ACC112 (cell line): ENCODE data around the gene DGKB.

Experiments used
- H2AFZ ChIP-seq: fragments of 200-600 bp; sonication (generic); one replicate; pipeline ENCODE4 v1.6.0; 2017; ENCODE audit warnings: antibody characterized with exemption, low read length; ENCODE audit not compliant: unreplicated experiment
- H3K27ac ChIP-seq: fragments of 200-600 bp; sonication (generic); 2 replicates; pipeline ENCODE4 v1.5.1; 2014; ENCODE audit warnings: low read depth, mild to moderate bottlenecking, antibody characterized with exemption, low read length, moderate library complexity
- H3K27me3 ChIP-seq: fragments of 200-600 bp; sonication (generic); 2 replicates; pipeline ENCODE4 v1.6.1; 2014; ENCODE audit warnings: mild to moderate bottlenecking, antibody characterized with exemption, low read length, moderate library complexity, mixed read lengths; ENCODE audit not compliant: insufficient read depth
- H3K36me3 ChIP-seq: fragments of 200-600 bp; sonication (generic); 2 replicates; pipeline ENCODE4 v1.6.1; 2016; ENCODE audit warnings: mild to moderate bottlenecking, antibody characterized with exemption, low read length, moderate library complexity, mixed read lengths; ENCODE audit not compliant: insufficient read depth
- H3K4me1 ChIP-seq: fragments of 200-600 bp; sonication (generic); one replicate; pipeline ENCODE4 v1.6.1; 2016; ENCODE audit warnings: low read length, mixed read lengths; ENCODE audit not compliant: insufficient read depth, unreplicated experiment, control insufficient read depth
- H3K4me3 ChIP-seq: fragments of 200-600 bp; sonication (generic); 2 replicates; pipeline ENCODE4 v1.5.1; 2014; ENCODE audit warnings: mild to moderate bottlenecking, low read depth, low read length
- H3K79me2 ChIP-seq: fragments of 200-600 bp; sonication (generic); one replicate; pipeline ENCODE4 v1.6.0; 2016; ENCODE audit warnings: low read length; ENCODE audit not compliant: control insufficient read depth, unreplicated experiment, insufficient read depth

Gene DGKB

DNA sequence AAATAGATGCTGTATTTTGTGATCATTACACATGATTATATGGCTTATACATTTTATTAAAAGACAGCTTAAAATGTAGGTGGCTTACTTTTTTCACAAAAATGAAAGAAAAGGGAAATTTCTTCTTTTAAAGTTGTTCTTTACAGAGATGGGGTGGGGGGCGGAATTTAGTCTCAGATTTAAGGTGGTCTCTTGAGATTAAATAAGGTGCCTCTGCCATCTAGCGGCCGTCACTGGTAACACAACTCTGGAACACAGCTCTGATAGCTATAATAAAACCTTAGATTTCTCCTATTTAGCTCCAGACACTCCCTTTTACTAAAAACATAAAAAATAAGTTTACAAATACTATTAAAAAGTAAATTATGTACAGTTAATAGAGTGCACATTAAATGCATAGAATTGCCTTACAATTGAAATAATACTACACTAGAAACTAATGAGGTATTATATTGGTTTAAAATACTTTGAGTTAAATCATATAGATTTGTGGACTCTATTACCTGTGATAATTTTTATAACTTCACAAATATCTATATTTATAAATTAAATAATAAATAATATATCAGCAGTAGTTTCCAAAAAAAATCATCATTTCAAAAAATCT, 210.9 kb downstream of the DGKB start:
- H3K36me3 ChIP-seq: no peaks in the 10 kb centered on the region
- no peak overlapping the region for H3K27ac ChIP-seq
- H3K79me2 ChIP-seq: no peaks in the 10 kb centered on the region
- H3K4me1 ChIP-seq: peaks cover 16% of the 10 kb centered on the region
- H3K27me3 ChIP-seq: no peaks in the 10 kb centered on the region
- H2AFZ ChIP-seq: no peak overlapping the region
- no peak overlapping the region for H3K4me3 ChIP-seq

DNA sequence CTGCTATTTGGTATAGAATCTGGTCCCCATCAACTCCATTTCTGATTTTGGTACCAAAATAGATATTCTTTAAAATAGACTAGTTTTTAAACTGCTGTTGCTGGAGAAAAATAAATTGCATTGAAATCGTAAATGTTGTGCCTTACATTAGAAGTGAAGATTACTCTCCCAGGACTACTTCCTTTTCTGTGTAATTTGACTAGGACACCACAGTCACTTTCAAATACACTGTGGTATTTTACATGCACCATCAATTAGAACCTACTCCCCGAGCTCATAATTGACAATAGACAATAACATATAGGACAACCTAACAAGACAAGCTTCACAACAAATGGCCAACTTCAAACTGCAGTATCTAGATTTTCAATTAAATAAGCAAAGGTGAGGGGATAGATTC, 211.5 kb downstream of the DGKB start:
- Histone ChIP-seq H3K79me2 (no peaks in the 10 kb centered on the region), H3K4me1 (peaks cover 16% of the 10 kb centered on the region), H3K27me3 (no peaks in the 10 kb centered on the region), H3K27ac (no peak overlapping the region), H2AFZ (no peak overlapping the region), H3K4me3 (no peak overlapping the region), H3K36me3 (no peaks in the 10 kb centered on the region)

DNA sequence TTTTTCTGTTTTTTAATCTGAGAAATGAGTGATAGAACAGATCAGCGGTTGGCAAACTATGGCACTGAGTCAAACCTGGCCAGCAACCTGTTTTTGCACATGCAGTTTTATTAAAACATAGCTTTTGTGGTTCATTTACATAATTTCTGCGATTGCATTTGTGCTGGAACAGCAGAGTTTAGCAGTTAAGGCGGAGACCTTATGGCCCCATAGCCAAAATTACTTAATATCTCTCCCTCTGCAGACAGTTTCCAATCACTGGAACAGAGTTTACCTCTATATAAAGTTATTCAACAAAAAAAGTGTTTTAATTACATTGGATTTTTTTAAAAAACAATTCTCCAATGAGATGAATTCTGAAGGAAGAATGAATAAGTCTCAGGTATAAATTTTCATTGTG, 212.1 kb downstream of the DGKB start:
- Histone ChIP-seq H3K27me3 (no peaks in the 10 kb centered on the region), H3K36me3 (no peaks in the 10 kb centered on the region), H3K27ac (no peak overlapping the region), H3K4me3 (no peak overlapping the region), H3K79me2 (no peaks in the 10 kb centered on the region), H3K4me1 (peaks cover 16% of the 10 kb centered on the region), H2AFZ (no peak overlapping the region)

DNA sequence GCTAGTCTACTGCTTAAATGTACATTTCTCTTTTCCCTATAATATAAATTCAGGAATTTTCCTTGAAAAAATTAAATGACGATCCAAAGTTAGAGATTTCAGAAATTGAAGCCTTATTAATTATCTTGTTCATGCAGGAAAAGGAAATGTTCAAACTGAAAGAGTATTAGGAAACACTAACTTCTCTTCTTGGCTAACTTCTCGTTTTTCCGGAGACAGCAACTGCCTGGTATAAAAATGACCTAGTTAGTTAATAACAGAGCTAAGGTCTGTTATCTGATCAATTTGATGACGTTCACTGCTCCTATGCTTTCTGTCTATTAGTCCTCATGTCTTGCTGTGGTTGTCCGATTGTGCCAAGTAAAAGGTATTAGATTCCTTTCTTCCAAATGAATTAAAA, 212.5 kb downstream of the DGKB start:
- no peaks in the 10 kb centered on the region for H3K36me3 ChIP-seq
- H3K4me3 ChIP-seq: no peak overlapping the region
- no peaks in the 10 kb centered on the region for H3K79me2 ChIP-seq
- no peak overlapping the region for H2AFZ ChIP-seq
- peaks cover 16% of the 10 kb centered on the region for H3K4me1 ChIP-seq
- H3K27me3 ChIP-seq: no peaks in the 10 kb centered on the region
- H3K27ac ChIP-seq: no peak overlapping the region

DNA sequence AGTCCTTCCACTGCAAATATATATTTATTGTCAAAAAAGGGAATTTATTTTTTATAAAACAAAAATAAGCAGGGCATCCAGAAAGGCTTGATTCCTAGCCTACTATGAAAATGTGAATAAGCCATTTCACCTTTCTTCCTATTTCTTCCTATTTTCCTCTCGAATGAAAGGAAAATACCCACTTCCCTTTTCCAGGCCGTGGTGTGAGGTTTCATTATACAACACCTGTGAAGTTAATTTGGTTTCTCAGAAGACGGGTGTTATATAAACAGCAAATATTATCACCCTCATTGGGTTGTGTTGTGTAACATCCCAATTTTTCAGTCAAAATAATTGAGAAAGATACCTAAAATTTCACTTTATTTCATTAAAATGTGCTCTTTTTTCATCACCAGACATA, 214.3 kb downstream of the DGKB start:
- peak overlapping the region; percentile 89 for H2AFZ ChIP-seq
- no peaks in the 10 kb centered on the region for H3K36me3 ChIP-seq
- no peaks in the 10 kb centered on the region for H3K79me2 ChIP-seq
- no peak overlapping the region for H3K27ac ChIP-seq
- H3K27me3 ChIP-seq: no peaks in the 10 kb centered on the region
- H3K4me1 ChIP-seq: peaks cover 16% of the 10 kb centered on the region
- H3K4me3 ChIP-seq: peak overlapping the region; percentile 67; the same call in 1 of the 2 replicates

DNA sequence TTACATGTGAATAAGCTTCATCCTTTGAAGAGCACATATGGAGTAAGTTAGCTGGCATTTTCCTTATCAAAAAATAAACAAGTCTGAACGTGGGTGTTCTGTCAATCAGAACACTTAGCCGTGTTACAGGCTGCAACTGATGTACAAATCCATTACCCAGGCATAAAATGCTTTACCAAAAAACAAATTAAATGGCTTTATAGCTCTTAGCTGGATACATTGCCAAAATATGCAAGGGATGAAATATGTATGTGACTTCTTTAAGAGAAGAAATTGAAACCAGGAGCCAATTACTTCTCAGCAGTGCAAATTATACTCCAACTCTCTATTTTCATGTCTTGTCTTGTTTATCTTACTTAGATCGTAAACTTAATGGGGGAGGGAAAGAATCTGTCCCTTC, 214.8 kb downstream of the DGKB start:
- Histone ChIP-seq H3K4me3 (peak overlapping the region; percentile 67), H3K27me3 (no peaks in the 10 kb centered on the region), H2AFZ (peak overlapping the region; percentile 89), H3K79me2 (no peaks in the 10 kb centered on the region), H3K27ac (no peak overlapping the region), H3K4me1 (peaks cover 16% of the 10 kb centered on the region), H3K36me3 (no peaks in the 10 kb centered on the region)

DNA sequence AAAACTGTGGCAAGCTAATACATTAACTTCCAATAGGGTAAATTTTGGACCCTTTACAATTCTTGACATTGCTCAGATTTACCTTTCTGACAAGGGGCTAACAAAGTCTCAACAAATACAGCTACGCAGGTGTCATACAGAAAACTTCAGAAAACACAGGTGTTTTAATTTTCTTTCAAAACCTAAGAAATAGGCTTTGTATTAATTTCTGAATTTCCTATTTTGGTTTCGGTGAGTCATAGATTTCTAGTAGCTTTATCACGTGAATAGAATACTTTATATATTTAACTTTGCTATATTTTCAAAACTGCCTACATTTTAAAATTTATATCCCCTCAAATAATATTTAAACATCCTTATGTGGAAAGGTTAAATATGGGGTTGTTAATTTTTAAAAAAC, 215.3 kb downstream of the DGKB start:
- Histone ChIP-seq H3K27ac (no peak overlapping the region), H3K4me1 (peaks cover 16% of the 10 kb centered on the region), H3K36me3 (no peaks in the 10 kb centered on the region), H3K79me2 (no peaks in the 10 kb centered on the region), H3K4me3 (no peak overlapping the region), H2AFZ (no peak overlapping the region), H3K27me3 (no peaks in the 10 kb centered on the region)

DNA sequence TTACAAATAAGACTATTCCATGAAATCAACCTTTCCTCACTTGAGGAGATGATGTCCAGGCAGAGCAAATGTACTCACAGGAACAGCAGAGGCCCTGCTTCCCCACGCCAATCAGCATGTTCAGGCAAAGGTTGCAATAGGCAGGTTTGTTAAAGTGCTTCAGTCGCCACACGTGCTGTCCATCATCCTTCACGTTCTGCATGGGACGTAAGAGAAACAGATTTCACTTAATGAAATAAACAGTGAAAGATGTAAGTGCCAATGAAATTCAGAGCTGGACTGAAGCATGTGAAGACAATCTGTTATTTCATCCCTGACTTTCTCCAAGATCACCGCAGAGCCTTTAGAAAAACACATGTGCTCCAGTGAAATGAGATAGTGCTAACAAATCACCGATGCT, 217.4 kb downstream of the DGKB start:
- no peak overlapping the region for H3K4me3 ChIP-seq

DNA sequence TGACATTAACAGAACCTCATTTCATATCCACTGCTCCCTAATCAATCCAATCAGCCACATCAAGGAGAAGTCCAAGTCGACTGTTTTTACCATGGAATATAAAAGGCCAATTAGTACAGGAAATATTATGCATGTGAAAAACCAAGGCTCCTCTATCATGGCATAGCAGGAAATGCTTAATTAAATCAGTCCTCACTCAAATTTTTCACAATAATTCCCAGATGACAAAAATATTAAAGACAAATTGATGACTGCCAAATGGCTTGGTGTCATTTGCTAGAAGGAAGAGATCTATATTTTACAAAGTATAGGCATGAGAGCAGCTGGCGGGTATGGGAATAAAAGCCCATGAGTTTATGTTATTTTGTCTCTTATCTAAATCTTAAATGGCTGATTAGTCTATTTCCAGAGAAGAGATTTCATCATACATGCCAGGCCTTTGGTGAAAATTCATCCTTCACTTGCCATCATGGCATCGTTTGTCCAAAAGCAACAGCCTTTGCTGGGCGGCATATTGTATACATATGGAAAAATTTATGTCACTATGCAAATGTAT, 219.6 kb downstream of the DGKB start:
- Histone ChIP-seq H3K4me1 (peaks cover 5% of the 10 kb centered on the region), H3K4me3 (no peak overlapping the region), H3K79me2 (no peaks in the 10 kb centered on the region), H3K27ac (no peak overlapping the region), H2AFZ (no peak overlapping the region), H3K27me3 (no peaks in the 10 kb centered on the region), H3K36me3 (no peaks in the 10 kb centered on the region)

More for the DNA sequence above, 217.4 kb downstream of the DGKB start:
- H3K4me1 ChIP-seq: peaks cover 16% of the 10 kb centered on the region
- no peaks in the 10 kb centered on the region for H3K36me3 ChIP-seq
- H2AFZ ChIP-seq: no peak overlapping the region
- no peaks in the 10 kb centered on the region for H3K79me2 ChIP-seq
- no peaks in the 10 kb centered on the region for H3K27me3 ChIP-seq
- no peak overlapping the region for H3K27ac ChIP-seq

DNA sequence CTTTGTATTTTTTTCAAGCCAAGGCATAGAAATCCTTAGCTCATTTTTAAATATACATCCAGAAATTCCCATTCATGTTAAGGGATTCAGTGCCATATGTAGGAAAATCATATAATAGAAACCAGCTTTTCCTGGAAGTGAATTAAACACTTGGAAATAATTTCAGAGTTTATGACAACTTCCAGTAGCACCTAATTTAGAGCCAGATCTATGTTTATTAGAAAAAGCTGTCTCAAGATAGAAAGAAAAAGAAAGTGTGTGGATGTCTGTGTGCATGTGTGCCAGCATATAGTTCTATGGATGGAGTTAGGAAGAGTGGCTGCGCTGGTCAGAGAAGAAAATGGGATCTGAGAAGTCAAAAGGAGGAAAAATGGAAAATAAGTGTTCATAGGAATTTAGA, 225.7 kb downstream of the DGKB start:
- Histone ChIP-seq H3K4me1 (no peaks in the 10 kb centered on the region), H3K27me3 (no peaks in the 10 kb centered on the region), H3K79me2 (no peaks in the 10 kb centered on the region), H3K36me3 (no peaks in the 10 kb centered on the region), H2AFZ (no peak overlapping the region), H3K4me3 (no peak overlapping the region), H3K27ac (no peak overlapping the region)

DNA sequence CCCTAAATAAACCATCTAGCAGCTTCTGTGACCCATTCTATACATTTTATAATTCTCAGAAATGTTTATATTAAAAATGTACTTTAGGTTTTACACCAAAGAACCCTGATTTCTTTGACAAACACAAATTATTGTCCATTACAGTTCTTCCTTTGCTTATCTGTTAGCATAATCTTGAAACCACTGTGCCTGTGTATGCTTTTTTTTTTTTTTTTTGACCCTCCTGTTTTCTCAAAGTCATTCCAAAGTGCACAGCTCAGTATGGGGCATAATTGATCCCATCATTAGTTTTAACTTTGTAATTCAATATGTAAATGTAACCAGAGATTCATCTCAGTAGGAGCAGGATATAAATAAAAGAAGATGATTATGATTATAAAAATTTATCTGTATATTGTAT, 229.3 kb downstream of the DGKB start:
- Histone ChIP-seq H3K27me3 (no peaks in the 10 kb centered on the region), H2AFZ (no peak overlapping the region), H3K4me1 (no peaks in the 10 kb centered on the region), H3K4me3 (no peak overlapping the region), H3K79me2 (no peaks in the 10 kb centered on the region), H3K27ac (no peak overlapping the region), H3K36me3 (no peaks in the 10 kb centered on the region)
